Measurements from ENCODE around the gene NDUFV2.
"Not testable (repeated sequence)": the region's sequence is repeated elsewhere in the genome, so short reads cannot be mapped to it uniquely, and the experiment has no call there.

NDUFV2 gene

GRCh38 chr18:9090578-9090977 lies 11.9 kb upstream of the NDUFV2 start:
- no peak for DNase-seq (ENCODE audit: low read depth in 2 of 2)

GRCh38 chr18:9091066-9091476 lies 11.4 kb upstream of the NDUFV2 start:
- DNase-seq (ENCODE audit: low read depth in 2 of 2): no peak

- no peak for DNase-seq (ENCODE audit: low read depth in 2 of 2)
These were observed 9.8 kb upstream of the NDUFV2 start for GRCh38 chr18:9092665-9093064.

DNA sequence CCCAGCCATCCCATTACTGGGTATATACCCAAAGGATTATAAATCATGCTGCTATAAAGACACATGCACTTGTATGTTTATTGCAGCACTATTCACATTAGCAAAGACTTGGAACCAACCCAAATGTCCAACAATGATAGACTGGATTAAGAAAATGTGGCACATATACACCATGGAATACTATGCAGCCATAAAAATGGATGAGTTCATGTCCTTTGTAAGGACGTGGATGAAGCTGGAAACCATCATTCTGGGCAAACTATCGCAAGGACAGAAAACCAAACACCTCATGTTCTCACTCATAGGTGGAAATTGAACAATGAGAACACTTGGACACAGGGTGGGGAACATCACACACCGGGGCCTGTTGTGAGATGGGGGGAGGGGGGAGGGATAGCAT lies 9.4 kb upstream of the NDUFV2 start:
- not testable (repeated sequence) for DNase-seq (ENCODE audit: low read depth in 2 of 2)

DNA sequence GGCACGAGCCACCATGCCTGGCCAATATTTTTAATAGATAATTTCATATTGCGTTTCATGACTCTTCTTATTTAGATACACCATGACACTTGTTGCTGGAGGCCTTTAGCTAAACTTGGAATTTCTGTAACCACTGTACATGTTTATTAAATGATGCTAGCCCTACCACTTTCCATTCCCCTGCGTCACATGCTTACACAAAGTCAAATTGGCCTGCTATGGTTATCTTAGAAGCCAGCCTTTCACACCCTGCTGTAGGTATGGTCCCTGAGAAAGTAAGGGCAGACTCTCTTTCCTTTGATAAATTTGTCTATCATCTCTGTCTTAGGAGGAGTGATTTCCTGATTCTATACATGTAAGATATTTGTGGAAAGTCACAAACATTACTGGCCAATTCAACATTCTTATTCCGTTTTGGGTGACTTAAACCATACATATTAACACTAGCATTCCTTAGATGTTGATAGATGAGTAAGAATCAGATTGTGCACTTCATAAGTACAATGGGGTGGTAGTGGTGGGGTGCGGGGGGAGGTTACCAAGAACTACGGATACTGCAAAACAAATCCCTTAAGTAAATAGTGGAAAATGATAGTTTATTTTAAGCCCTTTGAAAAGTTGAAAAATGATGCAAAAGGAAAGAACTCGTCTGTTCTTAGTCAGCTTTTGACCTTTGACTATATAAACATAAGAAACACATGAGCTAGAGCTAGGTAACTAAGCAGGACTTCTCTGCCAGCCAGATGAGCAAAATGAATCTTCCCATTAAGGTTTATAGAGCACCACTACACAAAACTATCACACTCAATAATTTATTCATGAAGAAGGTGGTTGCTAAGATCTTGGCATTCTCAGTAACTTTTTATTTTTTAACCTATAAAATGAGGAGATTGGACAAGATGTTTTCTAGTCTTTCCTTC lies 7.9 kb upstream of the NDUFV2 start:
- peak in 1 of 2 donors; percentile 69 for DNase-seq (ENCODE audit: low read depth in 2 of 2)

GRCh38 chr18:9095297-9096006 lies 7.0 kb upstream of the NDUFV2 start:
- DNase-seq (ENCODE audit: low read depth in 2 of 2): peak in 1 of 2 donors; percentile 56

DNA sequence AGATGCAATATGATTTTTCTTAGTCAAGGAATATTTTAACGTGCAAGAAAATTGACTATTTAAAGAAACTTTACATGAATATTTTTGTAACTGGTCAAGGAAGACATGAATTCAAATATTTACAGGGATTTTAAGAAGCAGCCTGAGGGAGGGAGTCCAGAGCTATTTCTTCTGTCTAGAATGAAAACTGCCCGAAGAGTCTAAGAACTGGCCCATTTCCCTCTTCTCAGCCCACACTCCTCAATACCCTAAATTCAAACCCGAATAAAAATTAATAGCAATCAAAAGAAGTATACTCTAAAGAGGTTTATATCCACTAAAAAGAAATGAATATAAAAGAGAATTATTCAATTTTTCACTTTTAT lies 6.5 kb upstream of the NDUFV2 start:
- no peak for DNase-seq (ENCODE audit: low read depth in 2 of 2)

DNA sequence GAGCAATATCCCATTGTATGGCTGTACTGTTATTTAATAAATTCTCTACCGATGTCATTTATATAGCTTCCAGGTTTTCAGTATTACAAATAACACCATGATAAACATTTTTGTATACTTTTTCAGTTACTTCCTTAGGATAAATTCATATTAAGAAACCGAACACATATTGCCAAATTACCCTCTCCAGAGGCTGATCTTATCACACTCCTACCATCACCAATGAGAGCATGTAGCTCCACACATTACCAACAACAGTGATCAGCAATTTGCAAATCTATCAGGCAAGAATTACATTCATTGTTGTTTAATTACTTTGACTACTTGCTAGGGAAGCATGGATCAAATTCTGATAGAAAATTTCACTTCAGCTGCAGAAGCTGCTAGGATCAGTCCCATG lies 5.8 kb upstream of the NDUFV2 start:
- no peak for DNase-seq (ENCODE audit: low read depth in 2 of 2)

DNA sequence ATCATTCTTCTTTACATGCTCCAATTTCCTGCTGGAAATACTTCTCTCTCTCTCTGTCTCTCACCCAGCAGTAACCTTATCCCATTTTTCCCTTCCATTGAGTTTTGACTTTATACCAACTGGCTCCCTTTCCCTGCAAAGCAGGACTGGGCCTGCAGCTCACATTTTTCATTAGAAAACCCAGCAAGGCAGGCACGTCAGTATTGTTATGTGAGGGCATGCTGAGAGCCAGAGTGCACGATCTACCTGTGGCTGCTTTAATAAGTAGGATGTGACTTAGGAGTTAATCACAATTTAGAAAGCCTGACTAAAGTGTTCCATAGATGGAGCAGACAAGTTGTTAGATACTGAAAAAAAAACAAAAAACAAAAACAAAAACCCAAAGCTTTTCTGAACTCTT lies 5.2 kb upstream of the NDUFV2 start:
- DNase-seq (ENCODE audit: low read depth in 2 of 2): no peak

DNA sequence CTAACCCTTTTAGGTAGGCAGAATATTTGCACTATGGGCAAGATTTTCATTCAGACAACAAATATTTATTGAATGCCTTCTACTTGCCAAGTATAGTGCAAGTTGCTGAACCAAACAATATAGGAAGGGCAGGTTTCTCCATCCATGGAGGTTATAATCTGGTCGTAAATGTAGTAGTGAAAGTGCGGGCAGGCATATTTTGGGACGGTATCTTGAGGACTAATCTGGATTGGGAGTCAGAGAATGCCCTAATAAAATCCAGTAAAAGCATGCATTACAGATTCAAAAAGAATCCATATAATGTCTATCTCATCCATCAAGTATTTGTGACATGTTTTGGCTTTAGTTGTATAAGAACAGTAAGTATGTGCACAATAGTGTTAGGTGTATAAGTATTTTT lies 1.7 kb upstream of the NDUFV2 start:
- DNase-seq (ENCODE audit: low read depth in 2 of 2): no peak

- no peak for DNase-seq (ENCODE audit: low read depth in 2 of 2)
These were observed 580 bp upstream of the NDUFV2 start for GRCh38 chr18:9101730-9102507.

DNA sequence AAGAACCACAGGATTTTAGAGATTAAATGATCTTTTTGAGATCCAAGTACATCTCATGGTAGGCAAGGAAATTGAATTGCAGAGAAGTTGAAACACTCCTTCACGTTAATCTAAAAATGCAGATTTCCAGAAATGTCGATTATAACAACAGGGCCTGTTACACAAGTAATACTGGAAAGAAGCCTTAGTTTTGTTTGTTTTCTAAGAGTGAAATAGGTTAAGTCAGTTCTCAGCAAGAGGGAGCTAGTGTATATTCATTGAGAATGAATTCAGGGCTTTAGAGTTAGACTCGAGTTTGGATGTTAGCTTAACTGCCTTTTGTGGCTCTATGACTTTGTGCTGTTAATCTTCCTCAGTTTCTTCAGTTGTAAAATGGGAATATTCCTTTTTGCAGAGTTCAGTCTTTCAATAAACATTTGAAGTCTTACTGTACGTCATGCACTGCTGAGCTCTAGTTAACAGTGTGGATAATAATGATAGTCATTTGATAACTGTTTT lies 926 bp downstream of the NDUFV2 start:
- no peak for DNase-seq (ENCODE audit: low read depth in 2 of 2)

DNA sequence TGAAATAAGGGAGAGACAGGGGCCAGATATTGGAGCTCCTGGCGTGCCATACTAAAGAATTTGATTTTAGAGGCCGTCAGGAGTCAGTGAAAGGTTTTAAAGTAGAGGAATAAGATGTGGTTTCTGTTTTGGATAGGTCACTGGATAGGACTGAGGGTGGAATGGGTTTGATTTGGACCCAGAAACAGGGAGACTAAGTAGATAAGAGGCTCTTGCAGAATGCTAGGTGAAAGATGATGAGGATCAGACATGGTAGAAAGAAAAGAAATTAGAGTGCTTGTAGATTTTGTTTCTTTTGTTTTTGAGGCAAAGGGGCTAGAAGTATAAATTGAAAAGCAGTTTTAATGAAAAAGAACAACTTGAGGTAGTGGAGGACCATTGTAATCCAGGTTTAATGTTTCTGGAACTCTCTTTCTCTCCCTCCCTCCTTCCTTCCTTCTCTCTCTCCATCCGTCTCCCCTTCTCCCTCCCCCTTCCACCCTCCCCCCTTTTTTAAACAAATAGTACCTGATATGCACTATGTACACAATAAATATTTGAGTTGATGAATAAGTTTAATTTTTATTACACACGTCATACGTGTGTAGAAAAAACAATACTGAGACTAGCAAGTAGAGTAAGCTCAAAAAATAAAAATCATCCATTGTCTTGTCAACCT lies 1.9 kb downstream of the NDUFV2 start:
- no peak for DNase-seq (ENCODE audit: low read depth in 2 of 2)

- DNase-seq (ENCODE audit: low read depth in 2 of 2): no peak
These were observed 2.9 kb downstream of the NDUFV2 start for GRCh38 chr18:9105420-9105819.

GRCh38 chr18:9106094-9106493 lies 3.6 kb downstream of the NDUFV2 start:
- DNase-seq (ENCODE audit: low read depth in 2 of 2): no peak

DNA sequence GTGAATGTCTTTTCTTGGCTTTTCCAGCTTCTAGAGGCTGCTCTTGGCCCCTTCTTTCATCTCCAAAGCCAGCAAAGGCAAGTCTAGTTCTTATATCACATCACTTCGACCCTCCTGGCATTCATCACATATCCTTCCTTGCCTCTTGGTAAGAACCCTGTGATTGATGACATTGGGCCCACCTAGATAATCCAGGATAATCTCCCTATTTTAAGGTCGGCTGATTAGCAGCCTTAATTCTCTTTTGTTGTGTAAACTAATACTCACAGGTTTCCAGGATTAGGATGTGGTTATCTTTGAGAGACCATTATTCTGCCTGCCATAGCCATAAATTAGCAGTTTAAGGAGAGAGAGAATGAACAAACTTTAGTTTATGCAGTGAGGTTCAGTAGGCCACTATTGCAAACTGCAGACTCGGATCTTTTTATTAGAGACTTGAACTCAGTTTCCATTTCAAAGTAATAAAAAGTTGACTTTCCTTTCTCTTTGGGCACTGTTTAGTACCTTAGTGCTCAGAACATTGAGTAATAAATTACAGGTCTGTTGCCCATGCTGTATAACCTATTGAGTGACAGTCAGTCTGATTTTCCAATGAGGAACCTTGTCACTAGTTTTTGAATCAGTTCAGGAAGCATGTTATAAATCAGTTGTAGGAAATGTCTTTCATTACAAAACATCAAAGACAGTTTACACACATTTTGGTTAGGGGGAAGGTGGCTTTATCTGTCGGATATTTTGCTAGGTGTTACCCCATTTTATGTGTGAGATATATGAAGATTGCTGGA lies 4.5 kb downstream of the NDUFV2 start:
- no peak for DNase-seq (ENCODE audit: low read depth in 2 of 2)

DNA sequence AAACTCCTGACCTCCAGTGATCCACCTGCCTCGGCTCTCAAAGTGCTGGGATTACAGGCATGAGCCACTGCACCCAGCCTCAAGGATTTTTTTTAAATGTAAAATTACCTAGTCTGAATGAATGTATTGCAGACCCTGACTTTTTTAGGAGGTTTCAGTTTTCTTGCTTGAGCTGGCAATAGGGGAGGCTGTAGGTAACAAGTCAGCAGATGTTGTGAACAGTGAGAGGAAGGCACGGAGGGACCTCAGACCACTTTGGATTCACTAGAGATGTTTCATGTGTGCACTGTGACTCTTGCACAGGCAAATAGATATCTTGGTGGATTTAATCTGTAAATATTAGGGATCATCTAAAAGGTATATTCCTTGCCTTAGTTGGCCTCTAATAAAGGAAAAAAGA lies 6.4 kb downstream of the NDUFV2 start:
- no peak for DNase-seq (ENCODE audit: low read depth in 2 of 2)

- DNase-seq (ENCODE audit: low read depth in 2 of 2): no peak
These were observed 7.0 kb downstream of the NDUFV2 start for GRCh38 chr18:9109523-9109922.

DNA sequence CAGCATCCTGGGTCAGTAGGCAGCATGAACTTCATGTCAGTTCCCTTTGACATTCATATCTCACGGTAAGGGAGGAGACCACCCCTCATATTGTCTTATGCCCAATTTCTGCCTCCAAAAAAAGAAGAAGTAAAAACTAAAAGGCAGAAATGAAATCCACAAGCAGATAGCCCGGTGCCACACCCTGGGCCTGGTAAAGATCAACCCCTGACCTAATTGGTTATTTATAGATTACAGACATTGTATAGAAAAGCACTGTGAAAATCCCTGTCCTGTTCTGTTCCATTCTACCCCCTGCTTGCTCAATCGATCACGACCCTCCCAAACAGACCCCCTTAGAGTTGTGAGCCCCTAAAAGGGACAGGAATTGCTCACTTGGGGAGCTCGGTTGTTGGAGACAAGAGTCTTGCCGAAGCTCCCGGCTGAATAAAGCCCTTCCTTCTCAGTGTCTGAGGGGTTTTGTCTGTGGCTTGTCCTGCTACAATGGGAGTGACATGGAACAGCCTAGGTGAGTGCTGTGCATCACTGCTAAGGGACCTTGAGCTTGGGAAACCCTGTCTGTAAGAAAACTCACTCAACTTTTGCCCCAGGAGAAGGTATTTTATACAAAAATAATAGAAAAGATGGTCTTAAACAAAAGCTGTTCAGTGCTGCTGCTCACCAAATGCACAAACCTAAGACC lies 11.1 kb downstream of the NDUFV2 start:
- DNase-seq (ENCODE audit: low read depth in 2 of 2): no peak

DNA sequence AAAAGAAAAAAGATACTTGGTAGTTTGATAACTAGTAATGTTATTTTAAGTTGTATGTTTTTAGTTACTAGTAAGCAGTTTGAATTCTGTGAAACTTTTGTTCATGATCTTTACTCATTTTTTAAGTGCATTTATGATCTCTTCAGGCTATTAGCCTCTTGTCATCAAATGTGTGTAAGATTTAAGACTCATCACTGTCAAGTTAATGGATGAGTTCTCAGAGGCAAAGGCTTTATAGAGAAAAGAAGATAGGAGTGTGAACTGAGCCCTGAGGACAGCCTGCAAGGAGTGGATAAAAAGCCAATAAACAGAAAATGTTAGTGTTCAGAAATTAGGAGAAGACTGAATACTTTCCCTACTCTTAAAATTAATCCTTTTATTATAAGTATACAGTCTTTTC lies 13.5 kb downstream of the NDUFV2 start:
- DNase-seq (ENCODE audit: low read depth in 2 of 2): no peak

Data from stimulated activated CD4-positive, alpha-beta T cell treated with anti-CD3 and anti-CD28 coated beads, Interleukin-4, amount 100 ng/mL, for 48 hours (primary cell).